H1 (cell line): ENCODE results near the gene TMEM39A. TPM values are rescaled to one million over a fixed set of nuclear protein-coding genes. Genes with fewer than 3 reads are reported as not detected.

Experiments used
- CTCF ChIA-PET: fragments of 300-600 bp; sonication (Branson Sonifier 250); formaldehyde crosslinking; loops from one replicate; lab custom pipeline; 2021; ENCODE audit not compliant: partially characterized antibody; lab: Charles Lee
- POLR2A ChIA-PET: fragments of 300-600 bp; sonication (Branson Sonifier 250); formaldehyde crosslinking; loops from one replicate; lab custom pipeline; 2021; ENCODE audit warnings: inconsistent platforms; ENCODE audit not compliant: partially characterized antibody; lab: Charles Lee
- DNase-seq, 2 experiments: peaks; one replicate each; pipeline versions ENCODE4 v3.0.0 to v3.0.0-alpha.2; 2010 to 2022; ENCODE audit warnings: low spot score in 2 of 2, low read depth in 1 of 2, mixed read lengths in 1 of 2
- FAIRE-seq: peaks from 2 replicates; lab custom pipeline; 2011; peaks lifted over from hg19 to GRCh38; lab: Jason Lieb, UNC
- H2AFZ ChIP-seq: 2 replicates; pipeline ENCODE4 v1.8.1; 2012; ENCODE audit warnings: low read length, inconsistent platforms
- H2AK5ac ChIP-seq: 2 replicates; pipeline ENCODE4 v1.6.1; 2013; ENCODE audit warnings: low read depth, low read length
- H2BK120ac ChIP-seq: replicated peaks from 2 replicates; pipeline ENCODE3; 2013; ENCODE audit warnings: low read depth, low read length, inconsistent platforms
- H2BK12ac ChIP-seq: 2 replicates; pipeline ENCODE4 v1.6.1; 2013; ENCODE audit warnings: low read depth, low read length
- H2BK15ac ChIP-seq: 2 replicates; pipeline ENCODE4 v1.6.1; 2013; ENCODE audit warnings: low read length
- H2BK20ac ChIP-seq: 2 replicates; pipeline ENCODE4 v1.6.1; 2013; ENCODE audit warnings: low read length
- H2BK5ac ChIP-seq: 2 replicates; pipeline ENCODE4 v1.6.1; 2013; ENCODE audit warnings: low read depth, low read length
- H3K14ac ChIP-seq: 2 replicates; pipeline ENCODE4 v1.6.1; 2013; ENCODE audit warnings: inconsistent platforms; ENCODE audit not compliant: insufficient read length
- H3K18ac ChIP-seq: 2 replicates; pipeline ENCODE4 v1.6.1; 2013; ENCODE audit warnings: low read length; ENCODE audit errors: extremely low read depth
- H3K23ac ChIP-seq: 2 replicates; pipeline ENCODE4 v1.6.1; 2013; ENCODE audit warnings: inconsistent platforms; ENCODE audit not compliant: insufficient read length
- H3K23me2 ChIP-seq: 2 replicates; pipeline ENCODE4 v1.6.1; 2013; ENCODE audit warnings: low read depth, low read length
- H3K27ac ChIP-seq: 2 replicates; pipeline ENCODE4 v1.6.1; 2011; ENCODE audit warnings: low read depth, low read length, inconsistent platforms
- H3K27me3 ChIP-seq, 4 experiments: replicated peaks in 1 of 4; 1 replicate in 1 of 4; 2 replicates in 3 of 4; pipeline versions ENCODE4 v1.6.1 to v1.8.1; 2011 to 2013; ENCODE audit warnings: low read length in 3 of 4, mild to moderate bottlenecking in 3 of 4, inconsistent platforms in 2 of 4, mixed read lengths in 2 of 4, moderate library complexity in 1 of 4; ENCODE audit not compliant: control insufficient read depth in 3 of 4, insufficient read depth in 3 of 4; ENCODE audit errors: extremely low read depth in 1 of 4
- H3K36me3 ChIP-seq, 4 experiments: 2 replicates each; pipeline versions ENCODE4 v1.6.1 to v1.8.1; 2011 to 2013; ENCODE audit warnings: mild to moderate bottlenecking in 4 of 4, low read length in 3 of 4, moderate library complexity in 2 of 4, control low read depth in 1 of 4, inconsistent platforms in 1 of 4; ENCODE audit not compliant: insufficient read depth in 4 of 4, control insufficient read depth in 2 of 4
- H3K4ac ChIP-seq: replicated peaks from 2 replicates; pipeline ENCODE3; 2013; ENCODE audit warnings: low read length, low read depth, mixed read lengths, inconsistent platforms; ENCODE audit not compliant: insufficient read length
- H3K4me1 ChIP-seq, 4 experiments: replicated peaks in 1 of 4; 1 replicate in 1 of 4; 2 replicates in 3 of 4; pipeline versions ENCODE4 v1.6.1 to v1.8.1; 2011 to 2013; ENCODE audit warnings: low read length in 3 of 4, inconsistent platforms in 2 of 4, mixed read lengths in 1 of 4; ENCODE audit not compliant: insufficient read depth in 4 of 4, control insufficient read depth in 3 of 4
- H3K4me2 ChIP-seq, 2 experiments: 2 replicates each; pipeline versions ENCODE4 v1.6.1 to v1.8.1; 2011 to 2013; ENCODE audit warnings: low read depth in 2 of 2, low read length in 2 of 2, control low read depth in 1 of 2, inconsistent platforms in 1 of 2, mild to moderate bottlenecking in 1 of 2; ENCODE audit not compliant: insufficient read depth in 1 of 2
- H3K4me3 ChIP-seq, 4 experiments: fragments of 200-600, 300-600 bp in 1 of 4; sonication (generic), shearing (Covaris generic), sonication (Bioruptor Twin) in 1 of 4; 2 replicates each; pipeline versions ENCODE4 v1.5.1 to v1.8.1; 2011 to 2016; ENCODE audit warnings: low read length in 4 of 4, low read depth in 3 of 4, control low read depth in 2 of 4, inconsistent platforms in 2 of 4, mild to moderate bottlenecking in 2 of 4, mixed read lengths in 1 of 4, moderate library complexity in 1 of 4; ENCODE audit not compliant: insufficient read depth in 2 of 4; ENCODE audit errors: extremely low read depth in 1 of 4
- H3K56ac ChIP-seq: replicated peaks from 2 replicates; pipeline ENCODE3; 2013; ENCODE audit warnings: low read depth, mild to moderate bottlenecking, mixed read lengths, low read length, inconsistent platforms; ENCODE audit not compliant: insufficient read length
- H3K79me1 ChIP-seq: 2 replicates; pipeline ENCODE4 v1.6.1; 2013; ENCODE audit warnings: low read depth, low read length, control low read depth
- H3K79me2 ChIP-seq, 2 experiments: 2 replicates each; pipeline versions ENCODE4 v1.6.1 to v1.8.1; 2012 to 2013; ENCODE audit warnings: low read length in 2 of 2, mild to moderate bottlenecking in 2 of 2, inconsistent platforms in 1 of 2; ENCODE audit not compliant: insufficient read depth in 2 of 2, control insufficient read depth in 1 of 2
- H3K9ac ChIP-seq, 4 experiments: replicated peaks in 1 of 4; 1 replicate in 1 of 4; 2 replicates in 3 of 4; pipeline versions ENCODE4 v1.6.1 to v1.8.1; 2011 to 2013; ENCODE audit warnings: low read depth in 3 of 4, low read length in 3 of 4, control low read depth in 2 of 4, mild to moderate bottlenecking in 2 of 4, moderate library complexity in 2 of 4, inconsistent platforms in 1 of 4; ENCODE audit errors: extremely low read depth in 1 of 4
- H3K9me3 ChIP-seq, 2 experiments: 2 replicates each; pipeline versions ENCODE4 v1.6.1 to v1.8.1; 2012 to 2013; ENCODE audit warnings: mild to moderate bottlenecking in 2 of 2, moderate library complexity in 2 of 2, control low read depth in 1 of 2, inconsistent platforms in 1 of 2, low read depth in 1 of 2, low read length in 1 of 2, mixed read lengths in 1 of 2; ENCODE audit not compliant: insufficient read depth in 2 of 2
- H4K20me1 ChIP-seq, 2 experiments: replicated peaks in 1 of 2; 2 replicates each; pipeline versions ENCODE3 to v1.8.1; 2011 to 2013; ENCODE audit warnings: inconsistent platforms in 2 of 2, low read length in 2 of 2, mild to moderate bottlenecking in 1 of 2; ENCODE audit not compliant: insufficient read depth in 2 of 2, control insufficient read depth in 1 of 2
- H4K5ac ChIP-seq: 2 replicates; pipeline ENCODE4 v1.6.1; 2013; ENCODE audit warnings: low read length, low read depth, mixed read lengths, inconsistent platforms; ENCODE audit not compliant: insufficient read length
- H4K8ac ChIP-seq: 2 replicates; pipeline ENCODE4 v1.8.0; 2013; ENCODE audit warnings: mild to moderate bottlenecking, moderate library complexity, low read length, inconsistent platforms; ENCODE audit not compliant: insufficient read depth; ENCODE audit errors: extremely low read depth
- H4K91ac ChIP-seq: replicated peaks from 2 replicates; pipeline ENCODE3; 2013; ENCODE audit warnings: low read length, mixed read lengths, inconsistent platforms; ENCODE audit not compliant: insufficient read length
- NANOG ChIP-seq: IDR thresholded peaks from 2 replicates; pipeline ENCODE4 v1.6.1; 2011; ENCODE audit warnings: low read length, low read depth, mild to moderate bottlenecking, inconsistent platforms; ENCODE audit not compliant: insufficient read depth, poor library complexity, severe bottlenecking
- SIN3A ChIP-seq, 2 experiments: IDR thresholded peaks in 1 of 2; conservative IDR thresholded peaks in 1 of 2; 2 replicates each; pipeline ENCODE4 v1.6.1; 2011 to 2012; ENCODE audit warnings: low read length in 2 of 2, improper control_type of control experiment in 1 of 2, low read depth in 1 of 2, mild to moderate bottlenecking in 1 of 2
- ZNF274 ChIP-seq: IDR thresholded peaks from 2 replicates; pipeline ENCODE4 v1.7.0; 2012; ENCODE audit warnings: low read length, borderline replicate concordance; ENCODE audit errors: extremely low read depth
- WGBS, 2 experiments: shearing (Covaris generic) in 1 of 2; methylation state at CpG; one replicate each; pipeline versions ENCODE4 v1.1.6 to v1.1.7; 2013 to 2015; ENCODE audit warnings: low lambda C conversion rate in 2 of 2, mixed read lengths in 2 of 2, inconsistent platforms in 1 of 2, low coverage in 1 of 2, missing lambda C conversion rate in 1 of 2; ENCODE audit not compliant: insufficient replicate concordance in 2 of 2, insufficient coverage in 1 of 2, insufficient read length in 1 of 2; ENCODE audit errors: extremely low coverage in 1 of 2, missing lambda C conversion rate in 1 of 2; 5-methylcytosine and 5-hydroxymethylcytosine counted together
- polyA plus RNA-seq, 7 experiments: library from polyadenylated mRNA; depleted of rRNA in 3 of 7; stranded (reverse) in 5 of 7; unstranded in 2 of 7; fragments of >200 nt in 5 of 7; fragments of 200-250 nt in 2 of 7; gene quantifications; 1 replicate in 5 of 7; 2 replicates in 1 of 7; 4 replicates in 1 of 7; pipeline versions ENCODE4 v1.2.1 to v1.2.3, GENCODE V29; 2011 to 2013; ENCODE audit warnings: missing spikeins in 2 of 7, mixed read lengths in 2 of 7
- total RNA-seq: library from RNA; stranded (reverse); fragmentation: NEBNext Ultra II Directional; extraction: Animal tissue kit (Norgen Biotek cat#: 25700); gene quantifications from 2 replicates; pipeline ENCODE4 v1.2.1, GENCODE V29; 2021

Gene TMEM39A
- total and polyA plus RNA-seq, 2 of the 8 experiments (the other 6 are each of a cell fraction or from before 2014, with no cell fraction given): 26.8 to 36.1 TPM

GRCh38 chr3:119490153-119490552 lies 26.7 kb upstream of the TMEM39A start:
- no peak overlapping the region for H3K56ac ChIP-seq
- no peaks in the 10 kb centered on the region for H3K79me2 ChIP-seq
- no peak overlapping the region for H2BK15ac ChIP-seq
- H3K27ac ChIP-seq: no peak overlapping the region
- H3K4ac ChIP-seq: no peak overlapping the region
- H3K4me2 ChIP-seq: no peak overlapping the region
- H2BK20ac ChIP-seq: no peak overlapping the region
- FAIRE-seq (no peak), DNase-seq (no peak)
- H2BK12ac ChIP-seq: no peak overlapping the region
- H3K36me3 ChIP-seq: peaks cover 0 to 30% (median 17%) of the 10 kb centered on the region in 4 experiments; a peak in 7 of 8 replicates
- no peak for TF ChIP-seq SIN3A (conservative IDR thresholded peaks at IDR 0.05 in 1 of 2, IDR thresholded peaks at IDR 0.05 in 1 of 2; ENCODE audit: low read depth in 1 of 2, low read length in 2 of 2)
- no peak for TF ChIP-seq NANOG
- TF ChIP-seq ZNF274: no peak
- H2AK5ac ChIP-seq: no peak overlapping the region
- H2BK120ac ChIP-seq: no peak overlapping the region
- no peaks in the 10 kb centered on the region for H3K79me1 ChIP-seq
- H3K9me3 ChIP-seq: no peaks in the 10 kb centered on the region
- no peak overlapping the region for H3K18ac ChIP-seq
- CTCF ChIA-PET: interaction anchor here (1.2 to 2.5 kb wide), 7 partner anchors 8 to 200 kb away, joined by 3 to 6 read pairs (median 4); partner anchors contain the start of genes COX17, POGLUT1 and TIMMDC1
- 79% methylated on average over 2 of the region's 2 CpGs; no CpG with 5 or more reads in 1 of the 2 experiments for WGBS, 2 experiments
- peaks cover 0 to 1% (median 0%) of the 10 kb centered on the region in 4 experiments; a peak in 1 of 7 replicates for H3K27me3 ChIP-seq
- no peak overlapping the region for H4K91ac ChIP-seq
- H4K8ac ChIP-seq: no peak overlapping the region
- H3K23me2 ChIP-seq: no peaks in the 10 kb centered on the region
- H4K5ac ChIP-seq: no peak overlapping the region
- H3K4me3 ChIP-seq: no peak overlapping the region
- POLR2A ChIA-PET: interaction anchor here (3.7 kb wide), 1 partner anchor 9 kb away, joined by 18 read pairs; the partner anchor contains the start of gene TIMMDC1
- no peak overlapping the region for H3K14ac ChIP-seq
- H3K4me1 ChIP-seq: no peaks in the 10 kb centered on the region
- no peak overlapping the region for H3K23ac ChIP-seq
- H3K9ac ChIP-seq: no peak overlapping the region
- no peak overlapping the region for H2AFZ ChIP-seq
- no peak overlapping the region for H2BK5ac ChIP-seq
- no peaks in the 10 kb centered on the region for H4K20me1 ChIP-seq
